Sigmoid colon (tissue), 7 donors: ENCODE results near the gene HTR6. TPM values are rescaled to one million over a fixed set of nuclear protein-coding genes. Genes with fewer than 3 reads are reported as not detected.
A peak's percentile ranks its signal among the peaks of the same experiment; 100 is the strongest.

Experiments used
- DNase-seq: peaks from one replicate; pipeline ENCODE4 v3.0.0-alpha.2; 2019
- H3K27ac ChIP-seq, 4 donors: fragments of 200-600 bp; sonication (generic); one replicate each; pipeline ENCODE4 v1.5.1; 2016 to 2019; ENCODE audit warnings: mild to moderate bottlenecking in 1 of 4
- H3K27me3 ChIP-seq, 3 donors: fragments of 200-600 bp; sonication (generic); one replicate each; pipeline ENCODE4 v1.5.1; 2019; ENCODE audit warnings: mild to moderate bottlenecking in 1 of 3
- H3K36me3 ChIP-seq, 4 donors: fragments of 200-600 bp; sonication (generic); one replicate each; pipeline ENCODE4 v1.5.1; 2016 to 2019
- H3K4me1 ChIP-seq, 4 donors: fragments of 200-600 bp; sonication (generic); one replicate each; pipeline ENCODE4 v1.5.1; 2017 to 2019
- H3K4me3 ChIP-seq, 4 donors: fragments of 200-600 bp; sonication (generic); one replicate each; pipeline ENCODE4 v1.5.1; 2017 to 2019; ENCODE audit warnings: mild to moderate bottlenecking in 2 of 4, moderate library complexity in 1 of 4
- H3K9me3 ChIP-seq, 4 donors: fragments of 200-600 bp in 3 of 4; sonication (generic) in 3 of 4; one replicate each; pipeline versions ENCODE4 v1.5.1 to v1.6.1; 2013 to 2019
- EP300 ChIP-seq, 4 donors: sonication (generic); formaldehyde crosslinking; IDR thresholded peaks; one replicate each; pipeline ENCODE4 v1.6.1; 2017; ENCODE audit warnings: antibody characterized with exemption in 4 of 4
- POLR2A ChIP-seq, 2 donors: fragments of 450-650 bp; IDR thresholded peaks; one replicate each; pipeline ENCODE4 v1.6.1; 2016; ENCODE audit warnings: antibody characterized with exemption in 2 of 2, mild to moderate bottlenecking in 2 of 2, moderate library complexity in 2 of 2
- POLR2AphosphoS5 ChIP-seq, 4 donors: sonication (generic); formaldehyde crosslinking; IDR thresholded peaks; one replicate each; pipeline ENCODE4 v1.6.1; 2017; ENCODE audit warnings: antibody characterized with exemption in 4 of 4
- WGBS, 2 donors: extraction: QIAGEN DNeasy Blood & Tissue Kit; methylation state at CpG; one replicate each; pipeline ENCODE4 v1.1.7; 2013; 5-methylcytosine and 5-hydroxymethylcytosine counted together
- intact Hi-C: fragments of 100-400 bp; cut with DNase I; formaldehyde crosslinking; loops from one replicate; pipeline ENCODE4 v1.15.1; 2023
- polyA plus RNA-seq, 3 donors: library from polyadenylated mRNA; stranded (reverse); fragments of 200-250 nt; gene quantifications; one replicate each; pipeline ENCODE4 v1.2.3, GENCODE V29; 2013
- total RNA-seq, 4 donors: library from RNA; depleted of rRNA; stranded (reverse); fragments of >200 nt; gene quantifications; one replicate each; pipeline ENCODE4 v1.1.0, GENCODE V29; 2016
- TF ChIP-seq, protein P1 (sequence below), 4 experiments: fragments of 450-650 bp in 3 of 4; fragments of 200-600 bp in 1 of 4; IDR thresholded peaks; one replicate each; pipeline ENCODE4 v1.5.1; 2016 to 2019; ENCODE audit warnings: antibody characterized with exemption in 4 of 4, mild to moderate bottlenecking in 3 of 4, moderate library complexity in 2 of 4
- donor health status: healthy with polysubstance abuse.
- donor health status: Bipolar disorder and iron deficiency.
- donor health status: healthy.

Gene HTR6
- total and polyA plus RNA-seq, 7 donors: 0.15 TPM; not detected in 6

DNA sequence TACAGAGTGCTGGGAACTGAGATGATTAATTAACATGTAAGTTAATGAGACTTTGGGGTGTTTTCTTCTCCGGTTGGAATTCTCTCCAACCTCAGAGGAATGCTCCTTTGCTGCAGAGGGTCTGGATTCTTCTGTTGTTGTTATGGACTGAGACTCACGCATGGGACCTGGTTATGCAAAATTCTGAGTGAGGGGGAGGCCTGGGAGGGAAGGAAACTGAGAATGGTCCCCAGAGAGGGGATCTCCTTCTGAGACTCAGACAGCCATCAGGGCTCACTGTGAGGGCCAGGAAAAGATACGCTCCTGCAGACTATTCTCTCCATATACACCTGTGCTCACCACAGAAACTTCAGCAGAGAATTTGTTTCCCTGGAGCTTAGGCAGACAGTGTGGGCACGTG, 56.3 kb downstream of the HTR6 start:
- peak overlapping the region in 2 of 4 donors; percentile 9 to 26 for H3K27ac ChIP-seq
- H3K36me3 ChIP-seq: peaks cover 0 to 26% (median 0%) of the 10 kb centered on the region in 4 donors
- intact Hi-C loops: no loop called here
- 82 to 86% methylated on average over 4 of the region's 4 CpGs for WGBS, 2 donors
- H3K27me3 ChIP-seq: no peaks in the 10 kb centered on the region
- TF ChIP-seq POLR2A (IDR thresholded peaks at IDR 0.05) (no peak), EP300 (IDR thresholded peaks at IDR 0.05) (no peak), POLR2AphosphoS5 (IDR thresholded peaks at IDR 0.05) (no peak)
- TF ChIP-seq, protein P1, sequence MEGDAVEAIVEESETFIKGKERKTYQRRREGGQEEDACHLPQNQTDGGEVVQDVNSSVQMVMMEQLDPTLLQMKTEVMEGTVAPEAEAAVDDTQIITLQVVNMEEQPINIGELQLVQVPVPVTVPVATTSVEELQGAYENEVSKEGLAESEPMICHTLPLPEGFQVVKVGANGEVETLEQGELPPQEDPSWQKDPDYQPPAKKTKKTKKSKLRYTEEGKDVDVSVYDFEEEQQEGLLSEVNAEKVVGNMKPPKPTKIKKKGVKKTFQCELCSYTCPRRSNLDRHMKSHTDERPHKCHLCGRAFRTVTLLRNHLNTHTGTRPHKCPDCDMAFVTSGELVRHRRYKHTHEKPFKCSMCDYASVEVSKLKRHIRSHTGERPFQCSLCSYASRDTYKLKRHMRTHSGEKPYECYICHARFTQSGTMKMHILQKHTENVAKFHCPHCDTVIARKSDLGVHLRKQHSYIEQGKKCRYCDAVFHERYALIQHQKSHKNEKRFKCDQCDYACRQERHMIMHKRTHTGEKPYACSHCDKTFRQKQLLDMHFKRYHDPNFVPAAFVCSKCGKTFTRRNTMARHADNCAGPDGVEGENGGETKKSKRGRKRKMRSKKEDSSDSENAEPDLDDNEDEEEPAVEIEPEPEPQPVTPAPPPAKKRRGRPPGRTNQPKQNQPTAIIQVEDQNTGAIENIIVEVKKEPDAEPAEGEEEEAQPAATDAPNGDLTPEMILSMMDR (IDR thresholded peaks at IDR 0.05): no peak
- peaks cover 0 to 16% (median 9%) of the 10 kb centered on the region in 4 donors for H3K4me1 ChIP-seq
- no peak overlapping the region for H3K4me3 ChIP-seq
- H3K9me3 ChIP-seq: no peaks in the 10 kb centered on the region
- DNase-seq: no peak

DNA sequence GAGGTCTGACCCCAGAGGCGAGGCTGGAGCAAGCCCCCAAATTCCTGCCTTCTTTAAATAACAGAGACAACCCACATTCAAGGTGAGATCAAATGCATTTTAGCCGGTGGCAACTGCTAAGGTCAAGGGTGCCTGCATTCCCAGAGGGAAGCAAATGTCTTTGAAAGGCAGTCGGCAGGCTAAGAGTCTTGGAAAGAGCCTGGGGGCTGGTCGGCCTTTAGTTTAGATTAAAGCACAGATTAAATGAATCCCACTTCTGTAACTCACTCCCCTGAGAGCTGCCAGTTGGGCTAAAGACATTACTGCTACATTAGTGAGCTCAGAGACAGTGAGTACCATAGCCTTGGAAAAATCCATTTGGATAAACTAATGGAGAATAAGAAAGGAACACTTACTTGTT, 59.2 kb downstream of the HTR6 start:
- no peak for DNase-seq
- Histone ChIP-seq H3K36me3 (peaks cover 0 to 55% (median 0%) of the 10 kb centered on the region in 4 donors), H3K9me3 (no peaks in the 10 kb centered on the region), H3K27me3 (no peaks in the 10 kb centered on the region), H3K4me1 (peaks cover 0 to 16% (median 9%) of the 10 kb centered on the region in 4 donors), H3K27ac (no peak overlapping the region), H3K4me3 (no peak overlapping the region)
- TF ChIP-seq, protein P1 (IDR thresholded peaks at IDR 0.05): no peak
- TF ChIP-seq POLR2A (IDR thresholded peaks at IDR 0.05) (no peak), POLR2AphosphoS5 (IDR thresholded peaks at IDR 0.05) (no peak), EP300 (IDR thresholded peaks at IDR 0.05) (no peak)
- intact Hi-C loops: no loop called here
- WGBS, 2 donors: 81 to 89% methylated on average over 4 of the region's 4 CpGs

DNA sequence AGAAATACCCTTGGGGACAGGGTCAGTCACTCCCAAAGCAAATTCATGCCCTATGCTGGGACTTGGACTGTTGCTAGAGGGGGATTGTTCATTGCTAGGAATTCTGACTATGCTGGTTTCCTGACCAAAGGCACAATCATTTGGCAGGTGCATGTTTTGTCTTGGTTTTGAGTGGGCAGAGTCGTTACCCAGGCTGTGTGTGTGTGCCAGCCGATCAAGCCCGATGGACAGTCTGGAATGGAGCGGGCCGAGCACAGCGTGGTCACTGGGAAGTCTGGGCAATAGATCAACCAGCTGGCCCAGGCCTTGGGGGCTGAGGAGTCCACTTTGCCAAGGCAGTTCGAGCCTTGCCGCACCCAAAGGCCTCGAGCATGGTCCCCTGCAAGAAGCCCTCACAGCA, 60.9 kb downstream of the HTR6 start:
- H3K27ac ChIP-seq: no peak overlapping the region
- peaks cover 0 to 55% (median 0%) of the 10 kb centered on the region in 4 donors for H3K36me3 ChIP-seq
- H3K4me3 ChIP-seq: no peak overlapping the region
- peaks cover 0 to 3% (median 1%) of the 10 kb centered on the region in 4 donors for H3K9me3 ChIP-seq
- DNase-seq: no peak
- H3K27me3 ChIP-seq: no peaks in the 10 kb centered on the region
- TF ChIP-seq EP300 (IDR thresholded peaks at IDR 0.05): no peak
- intact Hi-C loops: no loop called here
- peaks cover 0 to 10% (median 6%) of the 10 kb centered on the region in 4 donors for H3K4me1 ChIP-seq
- 95 to 96% methylated on average over 9 of the region's 9 CpGs for WGBS, 2 donors

DNA sequence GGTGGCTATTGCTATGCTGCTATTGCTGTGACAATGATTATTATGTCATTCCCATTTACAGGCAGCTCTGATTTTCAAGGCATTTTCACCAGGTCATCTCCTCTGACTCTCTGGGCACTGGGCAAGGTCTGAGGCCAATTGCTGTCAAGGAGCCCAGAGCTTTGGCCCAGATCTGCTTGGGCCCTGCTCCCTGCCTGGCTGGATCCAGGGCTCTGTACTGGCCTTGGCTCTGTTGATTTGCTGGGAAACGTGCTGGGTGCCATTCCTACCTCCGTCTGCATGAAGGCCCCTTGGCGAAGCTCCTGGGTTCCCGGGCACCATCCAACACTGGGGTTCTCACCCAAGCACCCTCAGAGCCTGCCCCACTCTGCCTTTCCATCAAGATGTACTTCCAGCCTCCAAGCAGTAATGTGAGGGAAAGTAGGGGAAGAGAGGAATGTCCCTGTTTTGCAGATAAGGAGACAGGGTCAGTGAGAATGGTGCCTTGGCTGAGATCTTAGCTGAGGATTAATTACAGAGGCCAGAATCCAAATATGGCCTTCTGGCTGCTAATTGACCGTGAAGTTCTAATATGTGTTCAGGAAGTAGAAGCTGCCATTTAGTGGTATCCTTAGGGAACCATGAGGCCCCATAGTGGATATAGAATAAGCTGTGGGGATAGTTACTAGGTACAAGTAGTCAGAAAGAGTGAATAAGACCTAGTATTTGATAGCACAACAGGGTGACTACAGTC, 63.9 kb downstream of the HTR6 start:
- no peak overlapping the region for H3K4me3 ChIP-seq
- peaks cover 0 to 3% (median 1%) of the 10 kb centered on the region in 4 donors for H3K9me3 ChIP-seq
- H3K27me3 ChIP-seq: no peaks in the 10 kb centered on the region
- no peak overlapping the region for H3K27ac ChIP-seq
- WGBS, 2 donors: 95 to 98% methylated on average over 5 of the region's 5 CpGs
- intact Hi-C loops: no loop called here
- peaks cover 0 to 43% (median 0%) of the 10 kb centered on the region in 4 donors for H3K36me3 ChIP-seq
- peaks cover 0 to 18% (median 12%) of the 10 kb centered on the region in 4 donors for H3K4me1 ChIP-seq
- no peak for TF ChIP-seq POLR2A (IDR thresholded peaks at IDR 0.05)
- TF ChIP-seq EP300 (IDR thresholded peaks at IDR 0.05): no peak
- TF ChIP-seq, protein P1 (IDR thresholded peaks at IDR 0.05): no peak
- no peak for TF ChIP-seq POLR2AphosphoS5 (IDR thresholded peaks at IDR 0.05)
- no peak for DNase-seq

DNA sequence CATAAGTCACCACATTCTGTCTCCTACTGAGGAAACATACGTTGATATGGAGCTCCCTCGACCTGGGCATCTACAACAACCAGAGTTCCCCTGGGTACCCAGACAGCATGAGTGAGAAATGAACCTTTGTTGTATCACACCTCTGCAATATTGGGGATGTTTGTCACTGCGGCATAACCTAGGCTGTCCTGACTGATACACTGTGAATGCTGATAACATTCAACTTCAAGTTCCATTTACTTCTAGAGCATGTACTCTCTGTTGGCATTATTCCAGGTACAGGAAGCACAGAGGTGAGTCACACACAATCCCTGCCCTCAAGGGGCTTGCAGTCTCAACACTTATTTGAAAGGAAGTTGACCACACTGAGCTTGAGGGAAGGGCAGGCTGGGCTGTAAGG, 65.6 kb downstream of the HTR6 start:
- Histone ChIP-seq H3K4me3 (no peak overlapping the region), H3K9me3 (peaks cover 0 to 3% (median 1%) of the 10 kb centered on the region in 4 donors), H3K27ac (peak overlapping the region in 2 of 4 donors; percentile 80 to 85), H3K36me3 (peaks cover 0 to 31% (median 0%) of the 10 kb centered on the region in 4 donors), H3K27me3 (no peaks in the 10 kb centered on the region), H3K4me1 (peaks cover 0 to 29% (median 24%) of the 10 kb centered on the region in 4 donors)
- 97 to 98% methylated on average over 3 of the region's 3 CpGs for WGBS, 2 donors
- no peak for DNase-seq
- TF ChIP-seq, protein P1 (IDR thresholded peaks at IDR 0.05): no peak
- TF ChIP-seq POLR2A (IDR thresholded peaks at IDR 0.05): no peak
- no peak for TF ChIP-seq EP300 (IDR thresholded peaks at IDR 0.05)
- no peak for TF ChIP-seq POLR2AphosphoS5 (IDR thresholded peaks at IDR 0.05)
- intact Hi-C loops: no loop called here
